HG02981 (cell line): ENCODE measurements around the gene PKIB.

ENCODE experiments used
- ATAC-seq: cut with Tn5 transposase; IDR thresholded peaks from one replicate; pipeline ENCODE4 v1.9.1; 2021; ENCODE audit warnings: mild to moderate bottlenecking, moderate library complexity; ENCODE audit not compliant: unreplicated experiment

Gene PKIB

DNA sequence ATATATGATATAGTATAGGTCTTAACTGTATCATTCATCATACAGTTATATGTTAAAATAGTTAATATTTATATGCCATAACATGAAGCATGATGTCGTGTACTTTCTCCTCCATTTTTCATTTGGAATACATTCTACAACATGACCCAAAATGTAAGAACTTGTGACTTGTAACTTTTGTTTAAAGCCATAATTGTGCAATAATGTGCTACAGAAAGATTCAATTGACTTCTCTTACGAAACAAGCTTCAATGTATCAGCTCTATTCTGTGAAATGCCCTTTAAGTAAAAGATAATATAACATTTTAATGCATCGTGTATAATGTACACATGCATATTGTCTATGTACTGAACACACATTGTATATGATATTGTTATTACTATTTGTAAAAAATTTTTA is 92.6 kb downstream of the PKIB start:
- ATAC-seq, result no peak

DNA sequence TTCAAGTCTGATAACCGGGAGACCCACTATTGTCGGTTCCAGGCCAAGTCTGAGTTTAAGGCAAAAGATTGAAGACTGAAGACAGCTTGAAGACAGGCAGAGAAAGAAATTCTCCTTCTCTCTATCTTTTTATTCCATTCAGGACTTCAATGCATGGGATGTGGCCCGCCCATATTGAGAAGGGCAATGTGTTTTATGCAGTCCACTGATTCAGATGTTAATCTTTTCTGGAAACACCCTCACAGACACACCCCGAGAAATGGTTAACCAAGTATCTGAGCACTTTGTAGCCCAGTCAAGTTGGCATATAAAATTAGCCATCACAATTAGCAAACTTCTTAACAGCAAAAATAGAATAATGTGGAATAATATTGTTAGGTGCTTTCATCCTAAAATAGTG is 93.9 kb downstream of the PKIB start:
- ATAC-seq, result no peak

DNA sequence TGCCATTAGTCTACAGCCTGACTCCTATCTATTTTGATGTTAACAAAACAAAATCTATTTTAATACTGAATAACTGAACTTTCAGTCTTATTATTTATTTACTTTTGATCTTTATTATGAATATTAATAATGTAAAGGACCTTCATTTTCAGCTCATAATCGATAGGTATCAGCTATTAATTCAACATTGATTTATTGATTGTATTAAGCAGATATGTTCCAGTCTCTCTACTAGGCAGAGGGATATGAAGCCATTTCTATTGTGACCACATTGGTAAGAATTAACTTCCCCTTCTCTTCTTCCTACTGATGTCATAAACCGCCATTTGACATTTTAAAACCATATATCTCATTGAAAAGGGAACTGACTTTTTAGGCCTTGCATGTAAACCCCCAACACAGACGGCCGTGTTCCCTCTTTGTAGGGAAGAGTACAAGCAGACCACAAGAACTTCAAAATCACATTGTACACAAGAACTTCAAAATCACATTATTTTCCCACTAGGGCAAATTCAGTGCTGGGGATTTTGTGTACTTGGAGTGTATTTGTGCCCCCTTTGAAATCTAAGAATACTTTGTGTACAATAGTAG is 99.8 kb downstream of the PKIB start:
- peak; percentile 90 for ATAC-seq

DNA sequence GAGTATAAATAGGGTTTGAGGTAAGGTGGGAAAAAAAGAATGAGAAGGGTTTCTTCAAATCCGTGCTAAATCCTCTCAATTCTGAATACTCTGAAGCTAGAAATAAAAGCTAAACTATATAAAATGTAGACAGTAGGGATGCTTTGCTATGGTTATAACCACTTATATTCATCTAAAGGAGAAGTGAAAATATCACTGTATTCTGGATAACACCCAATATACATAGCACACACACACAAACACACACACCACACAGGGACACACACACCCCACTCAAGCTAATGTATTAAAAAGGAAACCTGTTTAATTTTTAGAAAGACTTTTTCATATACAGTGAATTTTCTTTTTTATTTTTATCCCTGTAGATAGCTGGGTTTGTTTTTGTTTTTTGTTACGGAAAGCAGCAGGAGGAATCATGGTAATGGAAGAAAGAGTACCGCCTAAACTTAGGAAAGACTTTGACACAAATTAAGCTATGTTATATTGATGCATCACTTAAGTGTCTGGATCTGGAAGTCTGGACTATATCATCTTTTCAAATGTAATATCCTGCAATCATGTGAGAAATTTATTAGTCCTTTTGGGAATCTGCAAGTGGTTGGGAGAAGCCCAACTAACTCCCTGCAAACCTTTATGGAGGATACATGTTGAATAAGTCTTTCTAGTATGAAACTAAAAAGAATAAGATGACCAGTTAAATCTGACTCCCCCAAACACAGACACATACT is 100.9 kb downstream of the PKIB start:
- ATAC-seq, result no peak

DNA sequence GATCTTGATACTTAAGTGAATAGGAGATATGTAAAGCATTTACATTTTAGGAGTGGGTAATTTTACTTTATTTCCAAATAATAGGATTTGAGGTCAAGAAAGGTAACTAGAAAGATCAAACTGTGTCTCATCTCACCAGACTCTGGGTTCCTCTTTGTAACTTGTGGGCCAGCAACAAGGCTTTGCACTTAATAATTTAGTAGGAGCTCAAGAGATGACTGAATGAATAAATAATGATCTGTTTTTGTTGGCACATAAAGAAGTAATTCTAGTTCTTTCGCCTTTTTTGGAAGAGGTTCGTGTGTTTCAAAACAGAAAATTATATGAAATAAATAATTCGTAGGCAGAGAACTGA is 101.9 kb downstream of the PKIB start:
- no peak for ATAC-seq

DNA sequence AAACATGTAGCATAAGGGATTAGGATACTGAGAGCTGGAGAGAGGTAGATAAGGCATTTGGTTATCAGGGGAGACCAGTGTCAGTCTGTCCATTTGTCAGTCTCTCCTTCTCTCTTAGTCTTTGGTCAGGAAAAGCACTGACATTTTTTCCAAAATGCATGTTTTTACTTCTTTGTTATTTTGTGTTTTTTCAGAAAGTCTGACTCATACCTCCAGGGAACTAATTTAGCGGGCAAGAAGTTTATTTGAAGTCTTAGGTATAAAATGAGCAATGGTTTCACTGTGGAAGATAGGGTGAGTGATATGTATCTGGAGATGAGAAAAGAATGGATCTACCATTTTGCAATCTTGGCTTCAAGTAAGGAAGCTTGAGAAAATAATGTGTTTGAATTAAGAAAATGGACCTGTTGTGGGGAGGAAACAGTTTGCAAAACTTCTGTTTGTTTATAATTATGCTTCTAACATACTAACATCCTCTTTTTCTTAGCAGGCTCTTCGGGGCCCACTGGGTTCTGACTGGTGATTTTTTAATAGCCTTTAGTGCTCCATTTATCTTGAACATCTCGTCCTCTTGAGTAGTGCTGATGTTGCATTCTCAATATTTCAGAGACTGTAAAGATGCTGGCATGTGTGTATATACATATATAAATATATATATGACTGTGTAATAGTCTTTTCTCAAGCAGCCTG is 102.4 kb downstream of the PKIB start:
- ATAC-seq, result no peak

DNA sequence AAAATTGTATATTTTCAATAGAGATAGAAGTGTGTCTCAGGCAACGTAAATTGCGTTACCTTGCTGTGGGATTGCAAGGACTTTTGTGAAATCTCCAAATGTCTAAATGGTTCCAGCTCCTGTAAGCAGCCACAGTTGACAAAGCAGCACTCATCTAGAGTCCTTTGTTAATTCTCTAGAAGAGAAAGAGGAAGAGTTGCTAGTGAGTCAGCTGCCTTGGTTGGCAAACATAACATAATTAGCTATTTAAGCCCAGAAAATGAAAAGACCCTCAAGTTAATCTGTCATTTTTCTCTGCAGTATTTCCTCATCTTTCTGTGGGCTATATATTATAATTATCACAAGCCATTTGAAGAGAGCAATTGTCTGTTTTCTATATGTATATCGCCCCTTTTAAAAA is 102.9 kb downstream of the PKIB start:
- no peak for ATAC-seq

DNA sequence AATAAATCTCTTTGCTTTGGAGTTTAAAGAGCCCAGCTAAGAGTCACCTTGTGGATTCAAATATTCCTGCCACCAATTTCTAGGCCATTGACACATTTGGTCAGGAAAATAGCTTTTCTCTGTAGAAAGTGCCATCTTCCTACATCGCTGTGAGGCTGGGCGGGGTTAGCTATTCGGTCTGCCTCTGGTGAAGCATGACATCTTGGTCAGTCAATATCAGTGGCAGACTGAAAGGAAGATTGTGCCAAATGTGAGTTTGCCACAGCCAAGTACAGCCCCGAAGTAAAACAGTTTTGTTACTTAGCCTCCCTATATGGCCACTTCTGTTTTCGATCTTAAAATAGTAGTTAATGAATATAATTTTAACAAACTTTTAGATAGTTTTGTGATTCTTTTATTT is 103.9 kb downstream of the PKIB start:
- ATAC-seq, result no peak

DNA sequence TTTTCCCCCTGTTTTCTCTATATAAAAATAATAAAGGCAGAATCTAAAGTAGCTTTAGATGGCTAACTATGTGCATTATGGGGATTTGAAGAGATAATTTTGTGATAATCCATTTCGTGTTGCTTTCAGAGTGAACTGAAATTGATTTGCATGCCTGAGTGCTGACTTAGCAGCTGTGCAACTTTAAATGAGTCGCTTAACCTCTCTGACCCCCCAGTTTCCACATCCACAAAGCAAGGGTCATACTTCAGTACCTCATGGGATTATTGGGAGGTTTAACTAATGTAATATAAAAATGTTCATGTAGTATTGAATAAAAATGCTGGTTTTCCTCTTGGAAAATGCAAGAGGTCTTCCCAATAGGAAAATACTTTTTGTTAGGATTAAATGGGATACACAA is 105.5 kb downstream of the PKIB start:
- ATAC-seq, result no peak

DNA sequence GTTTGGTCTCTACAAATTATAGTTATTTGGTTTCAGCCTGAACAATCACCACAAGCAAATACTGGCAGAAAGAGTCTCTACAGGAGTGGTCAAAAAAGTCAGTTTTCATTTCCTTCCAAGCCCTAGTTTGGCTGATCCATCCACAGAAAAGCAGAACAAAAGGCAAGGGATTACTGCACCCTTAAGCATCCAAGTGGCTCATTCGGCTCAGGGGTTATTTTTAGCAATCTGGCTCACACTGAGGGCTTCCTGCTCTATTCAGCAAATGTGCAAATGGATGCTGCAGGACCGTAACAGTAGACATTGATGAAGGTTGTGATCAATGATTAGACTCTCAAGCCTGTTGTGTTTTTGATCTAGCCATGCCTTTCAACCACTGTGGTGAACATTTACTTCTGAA is 107.1 kb downstream of the PKIB start:
- ATAC-seq, result no peak

DNA sequence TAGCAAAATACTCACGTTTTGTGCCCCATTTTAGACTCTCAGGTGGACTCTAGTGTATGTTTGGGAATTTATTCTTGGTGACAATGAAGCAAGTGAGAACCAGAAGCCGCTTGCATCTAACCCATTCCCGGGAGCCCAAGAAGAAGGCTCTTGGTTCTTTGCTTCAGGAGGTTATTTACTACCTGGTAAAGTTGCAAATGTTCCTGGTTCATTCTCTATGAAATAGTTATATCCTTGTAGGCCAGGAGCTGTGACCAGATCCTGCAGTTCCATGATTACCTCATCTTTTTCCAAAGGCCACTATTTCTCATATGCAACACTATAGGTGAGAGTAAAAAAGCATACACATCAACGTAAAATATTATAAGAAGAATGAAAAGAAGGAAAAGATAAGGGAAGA is 108.4 kb downstream of the PKIB start:
- no peak for ATAC-seq

DNA sequence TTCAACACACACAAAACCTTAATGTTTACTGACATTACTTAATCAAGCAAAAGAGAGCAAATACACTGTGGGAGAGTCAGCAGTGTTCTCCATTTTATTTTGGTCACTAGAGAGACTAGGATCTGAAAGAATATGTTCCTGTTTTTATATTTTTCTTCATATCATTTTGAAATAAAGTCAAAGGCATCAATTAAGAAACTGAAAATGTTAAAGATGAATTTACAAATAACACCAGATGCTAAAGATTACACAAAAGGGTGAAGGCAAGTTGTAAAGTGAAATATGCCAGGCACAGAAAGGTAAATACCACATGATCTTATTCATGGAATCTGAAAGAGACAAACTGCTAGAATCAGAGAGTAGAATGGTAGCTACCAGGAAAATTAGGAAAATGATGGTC is 109.0 kb downstream of the PKIB start:
- ATAC-seq, result no peak

DNA sequence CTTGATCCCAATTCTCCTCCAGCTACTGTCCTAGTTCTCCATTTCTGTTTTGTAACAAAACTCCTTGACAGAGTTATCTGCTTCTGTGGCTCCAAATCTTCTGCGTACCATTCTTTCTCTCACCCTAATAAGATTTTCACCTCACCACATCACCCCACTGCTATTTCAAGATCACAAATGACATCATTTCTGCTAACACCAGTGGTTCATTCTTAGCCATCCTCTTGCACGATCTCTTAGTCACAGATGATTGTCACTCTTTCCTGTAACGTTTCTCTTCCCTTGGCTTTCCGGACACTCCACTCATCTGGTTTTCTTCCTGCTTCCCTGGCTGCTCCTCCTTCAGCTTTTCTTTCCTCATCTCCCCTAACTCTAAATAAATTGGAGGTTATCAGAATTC is 112.5 kb downstream of the PKIB start:
- no peak for ATAC-seq

DNA sequence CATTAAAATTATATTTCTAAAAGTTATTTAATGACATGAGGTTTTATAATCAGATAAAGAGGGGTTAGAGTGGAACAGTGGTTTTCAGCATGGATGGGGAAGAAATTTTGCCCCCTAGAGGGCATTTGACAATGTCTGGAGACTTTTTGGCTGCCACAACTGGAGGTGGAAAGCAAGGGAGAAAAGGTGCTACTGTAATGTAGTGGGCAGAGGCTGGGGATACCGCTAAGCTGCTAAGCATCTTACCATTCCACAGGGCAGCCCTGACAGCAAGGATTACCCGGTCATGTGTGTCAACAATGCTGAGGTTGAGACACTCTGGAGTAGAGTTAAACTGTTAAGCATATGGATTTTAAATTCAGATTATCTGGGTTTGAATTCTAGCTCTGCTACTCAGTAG is 116.4 kb downstream of the PKIB start:
- peak; percentile 45 for ATAC-seq

DNA sequence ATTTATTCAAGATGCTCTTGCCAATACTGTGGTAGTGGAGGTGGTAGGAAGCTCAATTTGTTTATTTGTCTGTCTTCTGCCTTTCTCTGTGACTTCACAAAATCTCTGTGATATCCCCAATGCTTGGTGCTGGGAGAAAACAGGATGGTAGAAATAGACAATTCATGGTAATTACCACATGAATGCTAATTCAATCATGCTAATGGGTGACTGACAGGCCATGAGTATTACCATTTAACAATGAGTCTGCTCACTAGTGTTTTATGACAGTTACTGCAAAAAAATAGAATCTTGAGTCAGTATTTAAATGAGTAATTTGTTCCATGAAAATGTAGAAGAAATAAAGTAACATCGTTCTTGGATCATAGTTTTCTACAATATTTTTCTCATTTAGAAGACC is 117.0 kb downstream of the PKIB start:
- ATAC-seq, result no peak

DNA sequence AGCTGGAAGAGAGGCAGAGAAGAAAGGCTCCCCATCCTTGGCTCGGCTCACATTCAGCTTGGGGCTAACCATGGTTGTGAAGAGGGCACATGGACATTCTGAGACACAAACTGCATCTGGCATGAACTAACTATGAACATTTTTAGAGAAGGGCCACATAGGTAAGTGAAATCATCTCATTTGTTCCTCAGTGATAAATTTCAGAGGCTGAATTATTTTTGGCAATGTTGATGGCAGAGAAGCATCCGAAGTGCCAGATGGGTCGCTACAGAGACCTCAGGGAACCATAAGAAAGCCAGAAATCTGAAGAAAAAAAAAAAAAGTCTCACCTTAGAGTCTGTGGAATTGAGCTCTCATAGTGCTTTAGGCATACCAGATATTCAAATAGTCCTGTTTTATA is 120.1 kb downstream of the PKIB start:
- no peak for ATAC-seq

DNA sequence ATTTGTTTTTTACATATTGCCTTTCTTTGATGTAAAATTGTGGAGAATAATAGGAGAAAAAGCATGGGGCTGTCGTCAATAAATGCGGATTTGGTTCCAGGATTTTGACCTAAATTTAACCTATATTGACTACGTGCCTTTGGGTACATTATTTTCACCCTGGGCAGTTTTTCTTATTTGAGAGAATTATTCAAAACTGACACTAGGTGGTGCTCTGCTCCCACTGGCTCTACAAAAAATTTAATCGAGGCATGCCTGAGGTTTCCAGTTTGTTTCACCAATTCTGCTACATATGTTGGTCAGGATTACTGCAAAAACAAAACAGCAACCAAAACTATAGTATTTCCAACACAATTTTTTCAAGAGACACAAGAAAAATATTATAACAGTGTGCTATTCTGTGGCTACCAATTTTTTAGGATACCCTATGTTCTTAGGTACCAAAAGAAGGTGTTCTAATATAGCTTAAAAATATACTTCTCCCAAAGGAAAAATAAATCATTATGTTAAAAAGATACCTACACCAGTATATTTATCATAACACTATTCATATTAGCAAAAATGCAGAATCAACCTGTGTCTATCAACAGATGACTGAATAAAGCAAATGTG is 120.7 kb downstream of the PKIB start:
- no peak for ATAC-seq

DNA sequence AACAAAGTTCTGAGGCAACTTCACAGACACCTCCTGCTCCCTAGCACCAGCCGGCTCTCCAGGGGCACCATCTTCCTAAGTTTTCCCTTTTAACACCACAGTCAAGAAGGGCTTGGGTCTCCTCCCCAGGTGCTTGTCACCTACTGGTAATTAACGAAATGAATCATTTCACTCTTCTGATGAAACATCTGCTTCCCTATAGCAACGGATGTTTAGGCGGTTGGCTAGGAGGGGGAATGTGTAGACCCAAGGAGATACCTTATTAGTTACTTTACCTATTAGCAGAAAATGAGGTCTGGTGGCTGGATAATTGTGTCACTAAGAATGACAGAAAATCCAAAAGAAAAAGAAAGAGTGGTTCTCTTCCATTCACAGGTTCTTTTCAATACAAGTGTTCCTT is 123.1 kb downstream of the PKIB start:
- ATAC-seq, result no peak

DNA sequence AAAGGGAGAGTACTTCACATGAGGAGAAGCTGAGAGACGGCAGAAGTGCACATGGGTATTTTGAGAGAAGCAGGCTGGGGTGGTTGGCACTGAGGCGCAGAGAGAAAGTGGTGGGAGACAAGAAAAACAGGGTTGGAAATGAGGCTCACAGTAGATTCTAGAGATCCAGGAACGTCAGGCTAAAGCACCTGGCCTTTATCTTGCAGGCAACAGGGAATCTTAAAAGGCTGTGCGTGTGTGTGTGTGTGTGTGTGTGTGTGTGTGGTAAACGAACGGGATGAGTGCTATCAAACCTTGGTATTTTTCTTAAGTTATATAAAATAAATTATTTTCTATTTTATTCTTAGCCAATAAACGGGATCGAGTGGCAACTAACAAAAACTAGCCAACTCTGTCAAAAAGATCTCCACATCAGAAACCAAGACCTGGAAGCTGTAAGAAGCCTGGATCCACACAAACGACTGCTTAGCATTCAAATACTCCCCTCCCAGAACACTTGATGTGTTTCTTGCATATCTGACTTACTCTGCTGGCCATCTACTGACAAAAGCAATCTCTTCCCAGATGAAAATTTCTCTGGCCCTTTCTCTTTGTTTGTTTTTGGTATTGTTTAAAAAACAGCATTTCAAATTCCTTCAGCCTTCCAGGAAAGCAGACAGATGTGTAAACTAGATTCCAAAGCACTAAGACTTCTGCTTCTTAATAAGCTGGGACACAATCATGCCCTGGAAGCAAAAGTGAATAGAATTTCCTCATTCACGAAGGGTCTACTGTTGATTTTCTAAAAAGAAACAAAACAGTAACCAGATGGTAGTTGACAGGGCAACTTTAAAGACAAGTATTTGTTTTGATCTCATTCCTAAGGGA is 124.6 kb downstream of the PKIB start:
- ATAC-seq, result no peak

DNA sequence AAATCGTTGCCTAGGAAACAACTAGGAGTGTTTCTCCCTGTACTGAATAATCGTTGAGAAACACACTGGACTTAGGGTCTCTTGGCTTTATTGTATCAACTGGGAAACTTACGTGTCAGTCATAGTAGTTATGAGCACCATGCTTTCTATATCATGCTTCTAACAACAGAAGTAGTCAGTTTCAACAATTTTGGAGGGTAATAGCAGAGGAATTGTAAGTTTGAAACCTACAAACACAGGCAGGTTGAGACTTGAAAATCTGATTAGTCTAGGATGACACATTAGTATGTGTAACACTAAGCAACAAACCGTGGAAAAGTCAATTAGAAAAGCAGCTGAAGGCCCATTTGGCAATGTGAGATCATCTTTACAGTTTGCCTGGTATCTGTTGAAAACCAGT is 125.4 kb downstream of the PKIB start:
- ATAC-seq, result no peak

DNA sequence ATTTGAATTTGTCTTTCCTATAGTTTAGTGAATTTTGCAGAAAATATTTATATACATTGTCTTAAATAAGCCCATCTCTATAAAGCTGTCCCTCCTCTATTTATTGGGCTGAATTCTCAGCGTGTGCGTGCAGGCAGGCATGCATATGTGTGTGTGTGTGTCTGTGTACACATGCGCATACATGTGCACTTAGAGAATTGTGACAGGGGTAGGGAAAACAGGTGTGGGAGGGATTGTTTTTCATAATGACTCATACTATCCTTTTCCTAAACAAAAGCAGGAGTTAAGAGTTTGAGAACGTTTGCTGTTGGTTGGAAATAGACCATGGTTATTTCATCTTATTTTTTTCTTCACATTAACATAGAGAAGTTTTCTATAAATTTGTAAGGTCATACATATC is 126.0 kb downstream of the PKIB start:
- no peak for ATAC-seq
